ENCODE measurements around the gene CD36. TPM values are rescaled to one million over a fixed set of nuclear protein-coding genes. Genes with fewer than 3 reads are reported as not detected.

The CD36 gene
- total RNA-seq, 2 donors from 2014 or later, result not detected

GRCh38 chr7:80634505-80634904, 3.9 kb upstream of the CD36 start:
- no peak for DNase-seq (ENCODE audit: low spot score)
- Mint-ChIP-seq H3K4me1 (ENCODE audit: low read depth in 2 of 2) (no peaks in the 10 kb centered on the region), H3K9me3 (peaks cover 3% of the 10 kb centered on the region), H3K4me3 (no peak overlapping the region), H3K27me3 (no peaks in the 10 kb centered on the region), H3K36me3 (no peaks in the 10 kb centered on the region), H3K27ac (no peak overlapping the region)
- no peak for ATAC-seq

GRCh38 chr7:80635533-80635932, 2.9 kb upstream of the CD36 start:
- no peaks in the 10 kb centered on the region for H3K27me3 Mint-ChIP-seq
- DNase-seq (ENCODE audit: low spot score), result no peak
- no peak for ATAC-seq
- H3K4me1 Mint-ChIP-seq (ENCODE audit: low read depth in 2 of 2), result no peaks in the 10 kb centered on the region
- H3K4me3 Mint-ChIP-seq, result no peak overlapping the region
- peaks cover 3% of the 10 kb centered on the region for H3K9me3 Mint-ChIP-seq
- no peak overlapping the region for H3K27ac Mint-ChIP-seq
- no peaks in the 10 kb centered on the region for H3K36me3 Mint-ChIP-seq

- peaks cover 3% of the 10 kb centered on the region for H3K9me3 Mint-ChIP-seq
- no peak overlapping the region for H3K4me3 Mint-ChIP-seq
- H3K36me3 Mint-ChIP-seq, result no peaks in the 10 kb centered on the region
- H3K4me1 Mint-ChIP-seq (ENCODE audit: low read depth in 2 of 2), result no peaks in the 10 kb centered on the region
- H3K27ac Mint-ChIP-seq, result no peak overlapping the region
- DNase-seq (ENCODE audit: low spot score) (no peak), ATAC-seq (no peak)
- H3K27me3 Mint-ChIP-seq, result no peaks in the 10 kb centered on the region
These were observed 2.4 kb upstream of the CD36 start for GRCh38 chr7:80635998-80636397.

GRCh38 chr7:80636709-80637108, 1.7 kb upstream of the CD36 start:
- no peaks in the 10 kb centered on the region for H3K36me3 Mint-ChIP-seq
- DNase-seq (ENCODE audit: low spot score) (no peak), ATAC-seq (no peak)
- H3K9me3 Mint-ChIP-seq, result peaks cover 3% of the 10 kb centered on the region
- H3K27ac Mint-ChIP-seq, result no peak overlapping the region
- H3K4me3 Mint-ChIP-seq, result no peak overlapping the region
- no peaks in the 10 kb centered on the region for H3K4me1 Mint-ChIP-seq (ENCODE audit: low read depth in 2 of 2)
- no peaks in the 10 kb centered on the region for H3K27me3 Mint-ChIP-seq

- H3K4me1 Mint-ChIP-seq (ENCODE audit: low read depth in 2 of 2), result no peaks in the 10 kb centered on the region
- H3K36me3 Mint-ChIP-seq, result no peaks in the 10 kb centered on the region
- H3K9me3 Mint-ChIP-seq, result peaks cover 3% of the 10 kb centered on the region
- H3K27me3 Mint-ChIP-seq, result no peaks in the 10 kb centered on the region
- no peak for ATAC-seq
- no peak overlapping the region for H3K4me3 Mint-ChIP-seq
- H3K27ac Mint-ChIP-seq, result no peak overlapping the region
- DNase-seq (ENCODE audit: low spot score), result no peak
These were observed 988 bp upstream of the CD36 start for GRCh38 chr7:80637454-80637853.

- no peaks in the 10 kb centered on the region for H3K4me1 Mint-ChIP-seq (ENCODE audit: low read depth in 2 of 2)
- no peaks in the 10 kb centered on the region for H3K9me3 Mint-ChIP-seq
- H3K27me3 Mint-ChIP-seq, result no peaks in the 10 kb centered on the region
- no peaks in the 10 kb centered on the region for H3K36me3 Mint-ChIP-seq
- DNase-seq (ENCODE audit: low spot score) (no peak), ATAC-seq (no peak)
- H3K27ac Mint-ChIP-seq, result no peak overlapping the region
- H3K4me3 Mint-ChIP-seq, result no peak overlapping the region
These were observed 569 bp downstream of the CD36 start for GRCh38 chr7:80639011-80639410.

GRCh38 chr7:80640846-80641245, 2.4 kb downstream of the CD36 start:
- no peaks in the 10 kb centered on the region for H3K4me1 Mint-ChIP-seq (ENCODE audit: low read depth in 2 of 2)
- no peaks in the 10 kb centered on the region for H3K27me3 Mint-ChIP-seq
- no peak overlapping the region for H3K27ac Mint-ChIP-seq
- H3K4me3 Mint-ChIP-seq, result no peak overlapping the region
- DNase-seq (ENCODE audit: low spot score) (no peak), ATAC-seq (no peak)
- H3K9me3 Mint-ChIP-seq, result no peaks in the 10 kb centered on the region
- no peaks in the 10 kb centered on the region for H3K36me3 Mint-ChIP-seq

GRCh38 chr7:80641548-80641947, 3.1 kb downstream of the CD36 start:
- Mint-ChIP-seq H3K27me3 (no peaks in the 10 kb centered on the region), H3K36me3 (no peaks in the 10 kb centered on the region), H3K9me3 (peaks cover 2% of the 10 kb centered on the region), H3K27ac (no peak overlapping the region), H3K4me3 (no peak overlapping the region), H3K4me1 (ENCODE audit: low read depth in 2 of 2) (no peaks in the 10 kb centered on the region)
- DNase-seq (ENCODE audit: low spot score), result no peak
- no peak for ATAC-seq

GRCh38 chr7:80642871-80643270, 4.4 kb downstream of the CD36 start:
- ATAC-seq, result no peak
- peaks cover 2% of the 10 kb centered on the region for H3K9me3 Mint-ChIP-seq
- no peaks in the 10 kb centered on the region for H3K27me3 Mint-ChIP-seq
- H3K4me3 Mint-ChIP-seq, result no peak overlapping the region
- H3K4me1 Mint-ChIP-seq (ENCODE audit: low read depth in 2 of 2), result no peaks in the 10 kb centered on the region
- no peaks in the 10 kb centered on the region for H3K36me3 Mint-ChIP-seq
- no peak overlapping the region for H3K27ac Mint-ChIP-seq
- DNase-seq (ENCODE audit: low spot score), result no peak

GRCh38 chr7:80643336-80643915, 5.0 kb downstream of the CD36 start:
- H3K27me3 Mint-ChIP-seq, result no peaks in the 10 kb centered on the region
- peaks cover 2% of the 10 kb centered on the region for H3K9me3 Mint-ChIP-seq
- no peak overlapping the region for H3K27ac Mint-ChIP-seq
- H3K4me1 Mint-ChIP-seq (ENCODE audit: low read depth in 2 of 2), result no peaks in the 10 kb centered on the region
- DNase-seq (ENCODE audit: low spot score), result no peak
- H3K4me3 Mint-ChIP-seq, result no peak overlapping the region
- H3K36me3 Mint-ChIP-seq, result no peaks in the 10 kb centered on the region
- no peak for ATAC-seq

GRCh38 chr7:80644054-80644453, 5.6 kb downstream of the CD36 start:
- no peaks in the 10 kb centered on the region for H3K36me3 Mint-ChIP-seq
- peaks cover 5% of the 10 kb centered on the region for H3K9me3 Mint-ChIP-seq
- no peak overlapping the region for H3K4me3 Mint-ChIP-seq
- DNase-seq (ENCODE audit: low spot score) (no peak), ATAC-seq (no peak)
- no peaks in the 10 kb centered on the region for H3K4me1 Mint-ChIP-seq (ENCODE audit: low read depth in 2 of 2)
- no peak overlapping the region for H3K27ac Mint-ChIP-seq
- H3K27me3 Mint-ChIP-seq, result no peaks in the 10 kb centered on the region

GRCh38 chr7:80646083-80646865, 7.8 kb downstream of the CD36 start:
- DNase-seq (ENCODE audit: low spot score) (no peak), ATAC-seq (no peak)
- Mint-ChIP-seq H3K27ac (no peak overlapping the region), H3K4me3 (no peak overlapping the region), H3K36me3 (no peaks in the 10 kb centered on the region), H3K4me1 (ENCODE audit: low read depth in 2 of 2) (no peaks in the 10 kb centered on the region), H3K27me3 (no peaks in the 10 kb centered on the region), H3K9me3 (peaks cover 5% of the 10 kb centered on the region)

GRCh38 chr7:80647436-80647835, 9.0 kb downstream of the CD36 start:
- Mint-ChIP-seq H3K4me3 (no peak overlapping the region), H3K4me1 (ENCODE audit: low read depth in 2 of 2) (no peaks in the 10 kb centered on the region), H3K9me3 (peaks cover 5% of the 10 kb centered on the region), H3K36me3 (no peaks in the 10 kb centered on the region), H3K27me3 (no peaks in the 10 kb centered on the region), H3K27ac (no peak overlapping the region)
- ATAC-seq (no peak), DNase-seq (ENCODE audit: low spot score) (no peak)

- DNase-seq (ENCODE audit: low spot score), result no peak
- no peaks in the 10 kb centered on the region for H3K27me3 Mint-ChIP-seq
- no peak overlapping the region for H3K27ac Mint-ChIP-seq
- H3K36me3 Mint-ChIP-seq, result no peaks in the 10 kb centered on the region
- H3K4me1 Mint-ChIP-seq (ENCODE audit: low read depth in 2 of 2), result no peaks in the 10 kb centered on the region
- H3K4me3 Mint-ChIP-seq, result no peak overlapping the region
- ATAC-seq, result no peak
- H3K9me3 Mint-ChIP-seq, result peaks cover 5% of the 10 kb centered on the region
These were observed 9.7 kb downstream of the CD36 start for GRCh38 chr7:80648031-80648600.
